Measurements from ENCODE around the gene PIKFYVE.

- no peak for TF ChIP-seq CTCF (conservative IDR thresholded peaks at IDR 0.05; ENCODE audit: low read length)
- TF ChIP-seq EZH2phosphoT487 (IDR thresholded peaks at IDR 0.05; ENCODE audit: borderline replicate concordance, low read depth, low read length): no peak
Observed at GRCh38 chr2:208245746-208246145, 20.3 kb upstream of the PIKFYVE start.

Measured in OCI-LY7 (cell line).